ENCODE measurements around the gene GTF3C4. TPM values are rescaled to one million over a fixed set of nuclear protein-coding genes. Genes with fewer than 3 reads are reported as not detected.
"Not testable (repeated sequence)": the region's sequence is repeated elsewhere in the genome, so short reads cannot be mapped to it uniquely, and the experiment has no call there.

GTF3C4 gene
- total RNA-seq, 6 experiments from 2014 or later, result 4.6 to 6.1 (median 5.5) TPM

GRCh38 chr9:132708769-132709430, 38.6 kb downstream of the GTF3C4 start:
- Histone ChIP-seq H3K36me3 (no peaks in the 10 kb centered on the region), H3K27ac (no peak overlapping the region), H3K4me1 (no peaks in the 10 kb centered on the region), H3K9me3 (no peaks in the 10 kb centered on the region), H3K4me3 (no peak overlapping the region), H3K27me3 (no peaks in the 10 kb centered on the region)
- ATAC-seq (no peak), DNase-seq (no peak)
- TF ChIP-seq CTCF (IDR thresholded peaks at IDR 0.05) (no peak), POLR2A (IDR thresholded peaks at IDR 0.05) (no peak)
- WGBS (ENCODE audit: insufficient coverage, low coverage, low lambda C conversion rate, missing lambda C conversion rate), result 67% methylated on average over 1 of the region's 23 CpGs
- intact Hi-C loops (cut with DNase I), result no loop called here

GRCh38 chr9:132710333-132710732, 40.1 kb downstream of the GTF3C4 start:
- intact Hi-C loops (cut with DNase I), result no loop called here
- Histone ChIP-seq H3K4me1 (no peaks in the 10 kb centered on the region), H3K36me3 (no peaks in the 10 kb centered on the region), H3K4me3 (no peak overlapping the region), H3K27me3 (no peaks in the 10 kb centered on the region), H3K27ac (no peak overlapping the region), H3K9me3 (no peaks in the 10 kb centered on the region)
- WGBS (ENCODE audit: insufficient coverage, low coverage, low lambda C conversion rate, missing lambda C conversion rate), result 81% methylated on average over 6 of the region's 6 CpGs
- DNase-seq, result no peak
- no peak for ATAC-seq
- TF ChIP-seq CTCF (IDR thresholded peaks at IDR 0.05) (no peak), POLR2A (IDR thresholded peaks at IDR 0.05) (no peak)

- H3K27ac ChIP-seq; H3K4me1 ChIP-seq; H3K4me3 ChIP-seq; H3K36me3 ChIP-seq; ATAC-seq; DNase-seq; intact Hi-C loops (cut with DNase I); H3K27me3 ChIP-seq; H3K9me3 ChIP-seq: not testable (repeated sequence)
- WGBS (ENCODE audit: insufficient coverage, low coverage, low lambda C conversion rate, missing lambda C conversion rate), result 78% methylated on average over 5 of the region's 5 CpGs
Measured at GRCh38 chr9:132711152-132711551, 40.9 kb downstream of the GTF3C4 start.

GRCh38 chr9:132711846-132712245, 41.6 kb downstream of the GTF3C4 start:
- H3K4me1 ChIP-seq, result no peaks in the 10 kb centered on the region
- WGBS (ENCODE audit: insufficient coverage, low coverage, low lambda C conversion rate, missing lambda C conversion rate), result 80% methylated on average over 3 of the region's 3 CpGs
- DNase-seq (no peak), ATAC-seq (no peak)
- H3K36me3 ChIP-seq, result no peaks in the 10 kb centered on the region
- intact Hi-C loops (cut with DNase I), result no loop called here
- TF ChIP-seq CTCF (IDR thresholded peaks at IDR 0.05) (no peak), POLR2A (IDR thresholded peaks at IDR 0.05) (no peak)
- no peaks in the 10 kb centered on the region for H3K27me3 ChIP-seq
- no peaks in the 10 kb centered on the region for H3K9me3 ChIP-seq
- no peak overlapping the region for H3K27ac ChIP-seq
- H3K4me3 ChIP-seq, result no peak overlapping the region

GRCh38 chr9:132712753-132713152, 42.5 kb downstream of the GTF3C4 start:
- H3K4me3 ChIP-seq, result no peak overlapping the region
- no peaks in the 10 kb centered on the region for H3K27me3 ChIP-seq
- no peak for ATAC-seq
- intact Hi-C loops (cut with DNase I), result no loop called here
- no peak for DNase-seq
- no peaks in the 10 kb centered on the region for H3K9me3 ChIP-seq
- no peaks in the 10 kb centered on the region for H3K4me1 ChIP-seq
- no peak for TF ChIP-seq POLR2A (IDR thresholded peaks at IDR 0.05)
- WGBS (ENCODE audit: insufficient coverage, low coverage, low lambda C conversion rate, missing lambda C conversion rate), result 35% methylated on average over 3 of the region's 5 CpGs
- H3K27ac ChIP-seq, result no peak overlapping the region
- no peaks in the 10 kb centered on the region for H3K36me3 ChIP-seq

All from right lobe of liver (tissue), 6 donors.